Tibial nerve (tissue), 3 donors: ENCODE results near the gene MATK.

Experiments
- CTCF ChIP-seq, 5 experiments: fragments of 200-600 bp in 3 of 5; fragments of 450-650 bp in 2 of 5; sonication (generic) in 3 of 5; IDR thresholded peaks; one replicate each; pipeline ENCODE4 v1.5.1; 2016 to 2019; ENCODE audit warnings: antibody characterized with exemption in 5 of 5, mild to moderate bottlenecking in 3 of 5, moderate library complexity in 2 of 5
- POLR2A ChIP-seq, 2 donors: fragments of 450-650 bp; IDR thresholded peaks; one replicate each; pipeline ENCODE4 v1.6.1; 2017; ENCODE audit warnings: antibody characterized with exemption in 2 of 2, mild to moderate bottlenecking in 2 of 2, moderate library complexity in 2 of 2

- no peak for TF ChIP-seq CTCF (IDR thresholded peaks at IDR 0.05)
- no peak for TF ChIP-seq POLR2A (IDR thresholded peaks at IDR 0.05)
Measured at GRCh38 chr19:3750211-3750610, 36.0 kb downstream of the MATK start.
